GM19238 (cell line): Measurements from ENCODE around the gene DAB2IP.
"Not testable (repeated sequence)": the region's sequence is repeated elsewhere in the genome, so short reads cannot be mapped to it uniquely, and the experiment has no call there.

Experiments used
- DNase-seq: peaks from one replicate; pipeline ENCODE4 v3.0.0; 2011; ENCODE audit warnings: low spot score; ENCODE audit not compliant: insufficient read length

DAB2IP gene

DNA sequence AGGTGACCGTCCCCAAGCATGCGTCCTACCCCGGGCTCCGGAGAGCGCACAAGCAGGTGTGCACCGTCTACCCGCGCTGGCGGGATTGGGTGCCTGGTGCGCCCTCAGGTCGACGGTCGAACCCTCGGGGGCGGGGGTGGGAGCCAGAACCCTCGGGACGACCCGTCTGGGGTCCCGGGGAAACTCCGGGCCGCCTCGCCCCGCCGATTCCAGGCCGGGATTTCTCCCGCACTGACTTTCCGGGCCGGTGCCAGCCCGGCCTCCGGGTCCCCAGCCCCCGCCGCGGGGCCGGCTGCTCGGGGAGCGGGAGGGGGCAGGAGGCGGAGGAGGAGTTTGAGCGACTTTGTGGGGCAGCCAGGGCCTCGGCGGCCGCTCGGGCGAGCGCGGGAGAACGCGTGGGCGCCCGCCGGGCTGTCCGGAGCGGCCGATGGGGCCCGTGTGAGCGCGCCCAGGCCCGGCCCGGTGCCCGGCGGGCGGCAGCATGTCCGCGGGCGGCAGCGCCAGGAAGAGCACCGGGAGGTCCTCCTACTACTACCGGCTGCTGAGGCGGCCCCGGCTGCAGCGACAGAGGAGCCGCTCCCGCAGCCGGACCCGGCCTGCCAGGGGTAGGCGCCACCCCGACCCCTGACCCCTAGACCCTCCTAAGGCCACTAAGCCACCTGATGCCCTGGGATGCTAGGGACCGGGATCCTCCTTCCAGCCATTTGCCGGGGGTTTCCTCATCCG, at the start of gene DAB2IP:
Gene DAB2IP, plus strand, starts transcription at position 340 of the 726 bp plus-strand sequence. Its CDS starts 142 bp downstream, at position 482.
- DNase-seq, result no peak

DNA sequence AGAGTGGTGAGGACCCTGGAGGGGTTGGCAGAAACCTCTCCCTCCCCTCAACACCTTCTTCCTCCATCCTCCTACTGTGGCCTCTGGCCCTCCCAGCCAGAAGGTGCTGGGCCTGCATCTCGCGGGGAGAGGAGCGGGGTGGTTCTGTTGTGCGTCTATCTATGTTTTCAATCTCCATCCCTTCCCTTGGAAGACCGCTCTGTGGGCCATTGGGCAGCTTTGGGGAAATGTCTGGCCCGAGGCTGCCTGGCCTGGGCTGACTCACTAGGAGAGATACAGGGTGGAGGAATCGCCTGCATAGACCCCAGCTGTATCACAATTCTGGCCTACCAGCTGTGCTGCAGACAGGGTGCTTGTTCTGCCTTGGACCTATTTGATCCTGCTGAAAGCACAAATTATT, 48.4 kb upstream of the DAB2IP start:
- DNase-seq, result no peak

DNA sequence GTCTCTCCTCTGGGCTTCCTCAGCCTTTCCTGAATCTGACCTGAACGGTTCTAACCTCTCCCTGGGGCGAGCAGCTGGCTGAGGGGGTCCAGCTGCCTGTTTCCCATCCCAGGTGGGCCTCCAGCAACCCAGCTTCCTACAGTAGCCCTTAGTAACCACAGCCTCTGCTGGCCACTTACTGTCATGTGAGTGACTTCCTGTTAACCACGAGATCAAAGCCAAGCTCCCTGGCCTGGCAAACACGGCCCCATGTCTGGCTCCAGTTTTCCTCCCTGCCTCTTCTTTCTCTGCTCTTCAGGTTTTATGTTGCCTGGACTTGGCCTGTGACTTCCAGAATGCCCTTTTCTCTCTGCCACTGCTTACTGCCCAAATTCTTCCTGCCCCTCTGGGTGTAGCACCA, 47.2 kb upstream of the DAB2IP start:
- no peak for DNase-seq

DNA sequence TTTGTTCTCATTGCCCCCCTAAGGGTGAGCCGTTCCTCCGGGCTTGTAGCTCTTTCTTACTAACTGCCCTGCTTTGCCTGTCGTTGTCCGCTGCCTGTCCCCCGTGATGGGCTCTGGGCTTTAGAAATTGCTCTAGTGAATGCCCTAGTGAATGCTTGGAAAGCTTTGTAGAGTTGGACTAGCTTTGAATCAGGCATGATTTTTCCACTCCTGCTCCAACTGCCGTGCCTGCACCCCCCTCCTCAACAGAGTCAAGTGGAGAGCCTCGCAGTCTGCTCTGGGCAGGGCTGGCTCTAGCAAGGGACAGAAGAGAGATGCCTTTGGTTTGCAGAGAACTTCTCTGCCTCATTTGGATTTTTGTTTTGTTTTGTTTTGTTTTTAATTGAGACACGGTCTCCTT, 46.8 kb upstream of the DAB2IP start:
- no peak for DNase-seq

DNA sequence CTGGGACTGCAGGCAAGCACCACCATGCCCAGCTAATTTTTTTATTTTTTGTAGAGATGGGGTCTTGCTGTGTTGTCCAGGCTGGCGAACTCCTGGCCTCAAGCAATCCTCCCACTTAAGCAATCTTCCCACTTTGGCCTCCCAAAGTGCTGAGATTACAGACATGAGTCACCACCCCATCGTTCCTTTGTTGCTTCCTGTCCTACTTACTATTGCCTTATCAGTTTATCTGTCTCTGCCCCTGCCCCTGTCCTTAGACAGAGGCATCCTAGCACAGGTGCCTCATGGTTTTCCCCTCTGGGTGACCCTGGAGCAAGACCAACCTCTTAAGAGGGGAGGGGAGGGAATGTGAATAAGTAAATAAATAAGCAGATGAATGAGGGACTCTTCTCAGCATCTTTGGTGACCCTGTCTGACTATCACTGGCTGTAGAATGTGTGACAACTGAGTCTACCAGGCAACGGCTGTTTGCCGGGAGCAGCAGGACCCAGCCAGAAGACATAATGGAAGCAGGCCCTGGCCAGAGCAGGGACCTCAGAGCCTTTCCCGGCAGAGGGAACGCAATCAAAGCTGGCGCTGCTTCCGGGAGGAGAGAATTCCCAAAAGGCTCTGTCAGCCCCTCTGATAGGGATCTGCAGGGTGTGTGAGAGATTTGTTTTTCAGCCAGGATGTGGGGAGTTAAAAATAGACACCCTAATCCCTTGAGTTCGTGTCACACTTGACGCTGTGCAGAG, 43.8 kb upstream of the DAB2IP start:
- DNase-seq, result no peak

DNA sequence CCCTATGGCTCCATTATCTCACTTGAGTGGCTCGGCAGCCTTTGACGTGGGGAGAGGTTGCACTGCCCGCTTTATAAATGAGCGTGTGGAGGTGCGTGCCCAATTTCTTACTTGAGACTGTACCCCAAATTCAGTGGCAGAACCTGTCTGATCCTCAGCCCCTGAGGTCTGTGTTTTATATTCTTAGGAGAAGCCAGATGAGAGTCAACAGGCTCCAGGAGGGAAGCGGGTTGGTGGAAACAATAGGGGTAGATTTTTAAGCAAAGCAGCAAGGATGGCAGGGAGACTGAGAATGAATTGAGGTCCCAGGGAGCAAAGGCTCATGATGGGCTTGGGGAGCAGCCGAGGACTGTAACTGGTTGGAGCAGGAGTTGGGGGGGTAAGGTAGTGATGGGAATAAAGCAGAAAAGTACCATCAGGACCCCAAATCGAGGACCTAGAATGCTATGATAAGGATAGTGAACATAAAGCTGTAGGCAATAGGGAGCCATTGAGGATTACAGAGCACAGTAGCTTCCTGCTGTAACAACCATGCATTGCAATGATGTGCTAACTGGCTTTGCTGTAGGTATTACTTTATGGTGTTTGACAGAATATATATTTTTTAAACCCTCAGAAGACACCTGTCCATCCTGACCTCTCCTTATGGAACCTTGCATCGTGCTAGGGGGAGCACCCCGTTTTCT, 43.1 kb upstream of the DAB2IP start:
- DNase-seq, result no peak

DNA sequence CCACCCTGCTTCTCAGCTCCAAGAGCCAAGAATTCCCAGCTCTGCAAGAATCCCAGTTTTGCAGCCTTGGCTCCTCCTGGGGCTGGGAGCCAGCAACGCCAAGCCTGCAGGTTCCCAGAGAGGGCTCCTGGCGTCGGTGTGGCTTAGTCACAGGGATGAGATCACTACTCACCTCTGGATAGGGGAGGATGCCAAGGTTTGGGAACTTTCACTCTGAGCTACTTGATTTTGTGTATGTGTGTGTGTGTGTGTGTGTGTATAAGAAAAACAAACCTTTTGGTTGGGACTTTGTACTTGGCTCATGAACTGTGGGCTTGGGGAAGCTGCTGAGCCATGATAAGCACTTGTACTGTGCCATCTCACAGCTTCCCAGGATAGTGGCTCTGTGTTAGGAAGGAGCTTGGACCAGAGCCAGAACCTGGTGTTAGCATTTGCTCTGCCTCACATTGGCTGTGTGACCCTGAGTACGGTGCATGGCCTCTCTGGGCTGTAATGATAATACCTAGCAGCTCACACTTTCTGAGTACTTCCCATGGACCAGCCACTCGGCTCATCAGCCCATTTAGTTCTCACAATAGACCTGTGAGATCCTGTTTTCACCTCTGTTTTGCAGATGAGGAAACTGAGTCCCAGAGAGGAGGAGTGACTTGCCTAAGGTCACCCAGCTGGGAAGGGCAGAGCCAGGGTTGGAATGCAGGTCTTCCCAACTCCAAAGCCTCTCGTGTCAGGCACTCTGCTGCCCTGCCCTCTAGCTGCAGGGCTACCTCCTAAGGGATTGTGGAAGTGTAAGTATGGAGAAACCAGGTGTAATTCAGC, 41.4 kb upstream of the DAB2IP start:
- DNase-seq, result no peak

DNA sequence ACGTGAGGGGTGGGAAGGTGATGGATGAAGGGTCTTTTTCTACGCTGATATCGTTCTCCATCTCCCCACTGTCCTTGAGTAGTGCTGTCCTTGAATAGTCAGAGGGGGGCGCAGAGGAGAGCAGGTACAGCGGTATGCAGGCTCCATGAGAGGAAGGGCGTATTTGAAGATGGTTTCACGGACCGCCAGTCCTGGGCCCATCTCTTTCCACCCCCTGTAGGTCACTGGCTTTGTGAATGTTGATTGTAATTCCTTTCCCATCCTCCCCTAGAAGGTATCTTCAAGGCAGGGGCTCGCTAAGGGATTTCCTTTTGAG, 40.8 kb upstream of the DAB2IP start:
- no peak for DNase-seq

DNA sequence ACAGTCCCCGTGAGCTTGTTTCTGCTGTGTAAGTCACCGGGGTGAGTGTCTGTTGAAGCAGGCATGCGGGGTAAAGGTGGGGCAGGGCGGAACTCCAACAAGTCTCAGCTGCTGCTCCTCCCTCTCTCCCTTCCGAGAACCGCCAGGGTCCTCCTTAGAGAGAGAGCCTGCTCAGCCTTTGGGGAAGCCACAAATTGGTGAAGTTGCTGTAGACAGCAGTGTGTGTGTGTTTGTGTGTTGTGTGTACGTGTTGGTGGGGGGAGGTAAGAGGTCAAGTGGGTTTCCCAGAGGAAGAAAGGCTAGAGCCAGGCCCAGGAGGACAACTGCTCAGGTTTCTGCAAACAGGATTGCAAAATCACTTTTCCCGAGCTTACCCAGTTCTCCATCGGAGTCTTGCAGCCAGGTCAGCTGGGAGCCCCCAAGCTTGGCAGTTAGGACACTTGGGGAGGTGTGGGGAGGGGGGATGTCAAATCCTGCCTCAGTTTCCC, 38.9 kb upstream of the DAB2IP start:
- no peak for DNase-seq

DNA sequence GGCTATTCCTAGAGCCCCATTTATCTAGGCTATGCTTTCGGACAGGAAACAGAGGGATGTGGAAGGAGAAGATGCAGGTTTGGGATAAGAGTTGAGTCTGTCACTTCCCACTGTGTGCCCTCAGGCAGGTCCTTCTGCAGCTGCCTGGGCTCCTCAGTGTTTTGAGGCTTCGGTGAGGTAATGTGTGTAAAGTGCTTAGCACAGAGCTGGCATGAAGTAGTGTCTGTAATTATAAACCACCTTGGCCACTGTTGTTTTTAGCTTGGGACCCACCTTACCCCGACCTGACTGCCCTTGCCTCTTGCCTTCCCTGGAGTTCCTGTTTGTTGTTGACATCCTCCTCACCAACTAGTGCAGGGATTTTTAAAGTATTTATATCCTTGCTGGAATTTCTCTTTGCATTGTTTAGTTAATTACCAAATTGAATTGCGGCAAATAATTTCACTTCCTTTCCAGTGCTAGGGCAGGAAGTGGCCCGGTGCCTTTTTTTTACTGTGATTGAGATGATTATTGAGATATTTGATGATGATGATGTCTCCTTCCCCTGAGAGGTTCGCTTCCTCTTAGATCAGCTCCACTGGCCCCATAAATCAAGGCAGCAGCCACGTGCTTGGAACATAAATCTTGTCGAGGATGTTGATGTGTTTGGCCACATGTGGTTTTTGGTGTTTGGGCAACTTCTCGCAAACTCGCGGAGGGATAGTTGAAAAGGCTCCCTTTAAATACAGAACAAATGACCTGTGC, 38.3 kb upstream of the DAB2IP start:
- DNase-seq, result no peak

DNA sequence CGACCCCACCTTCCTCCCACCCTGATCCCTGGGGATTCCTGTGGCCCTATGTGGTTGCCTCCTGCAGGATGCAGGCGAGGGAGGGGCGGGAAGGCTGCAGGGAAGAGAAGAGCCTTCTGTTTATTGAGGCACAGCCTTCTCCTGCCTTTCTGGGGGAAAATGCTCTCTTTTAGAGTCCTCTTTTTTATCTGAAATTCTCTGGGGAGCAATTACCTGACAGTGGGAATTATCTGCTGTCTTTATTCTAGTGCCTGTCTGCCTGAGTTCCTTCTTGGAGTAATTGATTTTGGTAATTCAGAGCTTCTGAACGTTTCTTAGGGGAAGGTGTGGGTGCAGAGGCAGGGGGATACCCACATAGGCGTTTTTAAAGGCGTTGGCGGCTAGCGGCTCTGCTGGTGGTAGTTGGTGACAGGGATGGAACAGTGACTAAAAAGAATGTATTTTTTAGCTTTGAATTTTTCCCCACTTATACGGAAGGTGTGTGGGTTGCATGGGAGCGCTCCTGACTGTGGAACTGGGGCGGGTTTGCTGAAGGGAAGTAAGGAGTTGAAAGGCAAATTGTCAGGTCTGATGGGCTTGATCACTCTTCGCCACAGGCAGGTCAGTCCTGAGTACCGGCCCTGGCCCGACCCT, 35.2 kb upstream of the DAB2IP start:
- DNase-seq, result no peak

DNA sequence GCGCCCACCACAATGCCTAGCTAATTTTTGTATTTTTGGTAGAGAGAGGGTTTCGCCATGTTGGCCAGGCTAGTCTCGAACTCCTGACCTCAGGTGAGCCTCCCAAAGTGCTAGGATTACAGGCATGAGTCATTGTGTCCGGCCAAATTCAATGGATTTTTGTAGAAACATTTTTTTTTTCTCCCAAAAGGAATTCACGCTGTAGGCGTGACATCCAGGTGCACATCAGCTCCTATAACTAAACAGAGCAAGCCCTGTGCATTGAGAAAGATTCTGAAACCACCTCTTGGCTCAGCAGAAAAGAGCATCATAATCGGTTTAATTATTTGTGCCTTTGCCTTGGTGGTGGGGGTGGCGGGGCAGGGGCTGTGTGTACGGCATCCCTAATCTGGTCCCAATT, 32.9 kb upstream of the DAB2IP start:
- DNase-seq, result no peak

DNA sequence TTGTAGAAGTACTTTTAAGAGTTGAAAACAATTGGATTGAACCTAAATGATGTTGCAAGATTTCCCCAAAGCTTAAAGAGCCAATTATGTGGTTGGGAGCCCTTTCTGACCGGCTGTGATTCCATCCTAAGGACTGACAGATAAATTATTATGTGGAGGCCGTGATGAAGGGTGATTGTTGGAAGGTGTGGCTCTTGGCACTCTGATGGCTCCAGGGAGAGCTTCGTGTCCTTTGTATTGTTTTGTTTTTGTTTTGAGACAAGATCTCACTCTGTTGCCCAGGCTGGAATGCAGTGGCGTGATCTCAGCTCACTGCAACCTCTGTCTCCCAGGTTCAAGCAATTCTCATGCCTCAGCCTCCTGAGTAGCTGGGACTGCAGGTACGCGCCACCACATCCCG, 32.5 kb upstream of the DAB2IP start:
- not testable (repeated sequence) for DNase-seq

DNA sequence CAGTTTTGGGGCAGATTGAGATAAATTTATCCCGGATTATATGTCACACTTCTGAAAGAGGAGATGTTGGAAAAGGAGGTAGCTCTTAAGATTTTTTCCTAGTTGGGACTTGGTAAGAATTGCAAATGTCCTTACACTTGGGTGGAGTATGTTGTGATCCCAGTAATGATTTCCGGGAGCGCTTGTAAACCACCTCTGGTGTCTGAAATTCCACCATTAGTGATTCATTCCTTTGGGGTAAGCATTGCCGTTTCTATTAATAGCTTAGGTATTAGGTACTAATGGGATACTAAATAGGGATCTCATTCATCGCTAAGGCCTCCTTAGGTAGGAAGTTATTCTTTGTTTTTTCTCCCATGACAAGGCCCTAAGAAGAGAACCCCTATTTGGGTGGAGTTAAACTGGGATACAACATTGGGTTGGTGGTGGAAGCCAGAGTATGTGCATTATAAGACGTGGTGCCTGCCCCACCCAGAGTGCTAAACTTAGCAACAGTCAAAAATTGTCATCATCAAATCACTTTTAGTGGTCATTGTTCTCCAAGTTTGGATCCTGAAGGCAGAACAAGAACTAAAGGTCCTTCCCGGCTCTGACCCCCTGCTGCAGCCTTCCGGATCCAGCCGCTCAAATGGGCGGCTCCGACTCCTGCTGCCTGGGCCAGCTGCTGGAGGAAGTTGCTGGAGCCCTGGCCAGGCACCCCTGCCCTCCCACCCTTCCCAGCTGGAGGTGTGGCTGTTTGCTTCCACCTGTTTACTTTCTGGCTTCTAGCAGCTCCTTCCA, 31.7 kb upstream of the DAB2IP start:
- no peak for DNase-seq

DNA sequence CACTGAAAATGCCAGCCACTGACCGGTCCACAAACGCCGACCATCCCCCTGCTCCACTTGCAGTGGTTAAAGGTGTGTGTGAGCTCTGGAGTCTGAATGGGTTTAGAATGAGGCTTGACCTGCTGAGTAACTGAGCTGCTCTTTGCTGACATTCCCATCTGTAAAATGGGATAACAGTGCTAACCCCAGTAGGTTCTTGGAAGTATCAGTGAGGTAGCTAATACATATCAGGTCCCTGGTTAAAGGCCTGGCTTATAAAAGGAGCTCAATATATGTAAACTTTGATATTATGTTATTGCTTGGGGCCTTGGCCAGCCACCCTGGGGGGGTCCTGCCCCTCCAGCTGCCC, 31.1 kb upstream of the DAB2IP start:
- DNase-seq, result no peak

DNA sequence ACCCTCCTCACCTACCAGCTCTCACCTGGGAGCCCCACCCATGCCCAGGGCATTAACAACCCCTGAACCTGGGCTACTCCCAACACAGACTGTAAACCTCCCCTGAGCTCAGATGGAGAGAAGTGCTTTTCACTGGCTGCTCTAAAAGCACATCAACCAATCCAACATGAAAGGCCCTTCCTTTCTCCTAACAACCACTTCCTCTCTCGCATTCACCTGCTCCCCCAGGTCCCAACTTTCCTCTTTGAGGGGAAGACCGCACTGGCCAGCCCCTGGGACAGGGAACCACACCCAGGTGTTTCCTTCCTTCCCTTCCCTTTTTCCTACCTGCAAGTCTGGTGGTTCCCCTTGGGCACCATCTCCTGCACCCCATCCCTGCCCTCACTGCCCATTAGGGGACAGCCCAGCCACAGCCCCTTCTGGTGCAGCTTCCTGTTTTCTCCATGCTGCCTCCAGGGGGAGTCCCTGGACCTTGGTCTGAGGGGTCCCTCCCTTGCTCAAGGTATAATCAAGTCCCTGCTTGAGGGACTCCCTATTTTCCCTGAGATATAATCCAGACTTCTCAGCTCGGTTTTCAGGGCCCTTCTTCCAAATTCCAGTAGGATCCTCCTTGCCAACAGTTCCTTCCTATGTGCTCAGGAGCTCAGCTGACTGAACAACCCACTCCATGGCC, 30.5 kb upstream of the DAB2IP start:
- no peak for DNase-seq

DNA sequence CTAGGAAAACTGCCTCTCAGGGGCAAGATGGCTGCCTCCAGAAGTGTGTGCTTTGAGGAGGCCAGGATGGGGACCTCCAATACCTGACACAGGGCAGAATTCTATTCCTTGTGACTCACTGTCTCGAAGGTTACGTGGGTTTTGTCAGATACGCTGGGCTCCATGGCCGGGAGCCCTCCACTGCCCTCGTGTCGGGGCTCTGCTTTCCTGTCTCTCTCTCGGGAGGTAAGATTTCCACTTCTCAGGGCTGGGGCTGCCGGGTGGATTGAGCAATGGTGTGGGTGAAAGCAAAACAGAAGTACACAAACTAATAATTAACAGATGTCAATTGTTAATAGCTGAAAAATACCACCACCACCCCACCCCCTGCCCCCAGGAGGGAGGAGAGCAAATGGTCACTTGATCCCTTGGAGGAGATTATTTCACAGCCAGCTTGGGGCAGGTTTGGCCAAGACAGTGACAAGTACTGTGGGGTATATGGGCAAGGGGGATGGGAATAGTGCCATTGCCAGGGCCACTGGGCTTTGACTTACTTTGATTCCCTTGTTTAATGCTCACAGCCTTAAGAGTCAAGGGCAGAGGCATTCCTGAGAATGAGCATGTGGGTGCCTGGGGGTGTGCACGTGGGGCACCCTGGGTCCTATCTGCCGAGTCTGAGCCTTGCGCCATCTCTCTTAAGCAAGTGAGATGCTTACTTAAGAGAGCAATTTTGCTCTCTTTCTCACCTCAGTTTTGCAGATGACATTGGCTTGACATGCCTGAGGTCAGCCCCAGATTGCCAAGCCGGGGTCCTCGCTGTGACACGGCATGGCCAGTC, 28.8 kb upstream of the DAB2IP start:
- DNase-seq, result no peak

DNA sequence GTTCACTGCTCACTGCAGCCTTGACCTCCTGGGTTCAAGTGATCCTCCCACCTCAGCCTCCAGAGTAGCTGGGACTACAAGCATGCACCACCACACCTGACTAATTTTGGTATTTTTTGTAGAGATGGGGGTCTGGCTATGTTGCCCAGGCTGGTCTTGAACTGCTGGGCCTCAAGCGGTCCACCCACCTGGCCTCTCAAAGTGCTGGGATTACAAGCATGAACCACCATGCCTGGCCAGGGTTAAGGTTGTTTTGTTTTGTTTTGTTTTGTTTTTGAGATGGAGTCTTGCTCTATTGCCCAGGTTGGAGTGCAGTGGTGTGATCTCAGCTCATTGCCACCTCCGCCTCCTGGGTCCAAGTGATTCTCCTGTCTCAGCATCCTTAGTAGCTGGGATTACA, 28.0 kb upstream of the DAB2IP start:
- DNase-seq, result not testable (repeated sequence)
